OCI-LY7 (cell line): Measurements from ENCODE around the gene MED26. TPM values are rescaled to one million over a fixed set of nuclear protein-coding genes. Genes with fewer than 3 reads are reported as not detected.

ENCODE experiments used
- BruUV-seq: library from RNA; stranded (reverse); fragments of 400-500 nt; replicated peaks from 2 replicates; lab custom pipeline; 2021; lab: Mats Ljungman, UMichigan
- CTCF ChIA-PET: fragments of 300-600 bp; sonication (Branson Sonifier 250); formaldehyde crosslinking; loops from one replicate; lab custom pipeline; 2022; ENCODE audit warnings: antibody characterized with exemption; ENCODE audit not compliant: unreplicated experiment; lab: Charles Lee
- POLR2A ChIA-PET: fragments of 300-600 bp; sonication (Branson Sonifier 250); formaldehyde crosslinking; loops from one replicate; lab custom pipeline; 2022; ENCODE audit warnings: antibody characterized with exemption; lab: Charles Lee
- DNase-seq: peaks from one replicate; pipeline ENCODE4 v3.0.0-alpha.2; 2015; ENCODE audit warnings: low spot score
- H2AFZ ChIP-seq: fragments of 200-600 bp; sonication (generic), shearing (Covaris generic); 2 replicates; pipeline ENCODE4 v1.6.1; 2014; ENCODE audit warnings: mild to moderate bottlenecking, antibody characterized with exemption, low read length, moderate library complexity
- H3K27ac ChIP-seq: fragments of 200-600 bp; sonication (generic); 2 replicates; pipeline ENCODE4 v1.5.1; 2014; ENCODE audit warnings: mixed run types, low read depth, mild to moderate bottlenecking, moderate library complexity, low read length, inconsistent platforms; ENCODE audit not compliant: poor library complexity, severe bottlenecking
- H3K36me3 ChIP-seq: fragments of 200-600 bp; sonication (generic); 2 replicates; pipeline ENCODE4 v1.6.1; 2014; ENCODE audit warnings: mild to moderate bottlenecking, antibody characterized with exemption, low read length, moderate library complexity, mixed read lengths; ENCODE audit not compliant: insufficient read depth
- H3K4me1 ChIP-seq: fragments of 200-600 bp; sonication (generic); 2 replicates; pipeline ENCODE4 v1.5.1; 2014; ENCODE audit warnings: mild to moderate bottlenecking, low read length; ENCODE audit not compliant: insufficient read depth, poor library complexity, severe bottlenecking
- H3K4me2 ChIP-seq: fragments of 200-600 bp; sonication (generic); 2 replicates; pipeline ENCODE4 v1.6.1; 2014; ENCODE audit warnings: mild to moderate bottlenecking, low read length
- H3K4me3 ChIP-seq: fragments of 200-600 bp; sonication (generic); 2 replicates; pipeline ENCODE4 v1.5.1; 2014; ENCODE audit warnings: mild to moderate bottlenecking, low read depth, low read length; ENCODE audit not compliant: poor library complexity, severe bottlenecking
- H3K79me2 ChIP-seq: fragments of 200-600 bp; sonication (generic); 2 replicates; pipeline ENCODE4 v1.6.1; 2016; ENCODE audit warnings: low read depth, mild to moderate bottlenecking, low read length, moderate library complexity, mixed read lengths; ENCODE audit not compliant: insufficient read depth
- H3K9me2 ChIP-seq: fragments of 200-600 bp; sonication (generic); 2 replicates; pipeline ENCODE4 v1.6.1; 2016; ENCODE audit warnings: mild to moderate bottlenecking, low read length, mixed read lengths; ENCODE audit not compliant: insufficient read depth
- H3K9me3 ChIP-seq: fragments of 200-600 bp; sonication (generic); 2 replicates; pipeline ENCODE4 v1.6.1; 2014; ENCODE audit warnings: mild to moderate bottlenecking, mixed run types, low read length, mixed read lengths
- H4K20me1 ChIP-seq: fragments of 200-600 bp; sonication (generic); 2 replicates; pipeline ENCODE4 v1.6.1; 2014; ENCODE audit warnings: mild to moderate bottlenecking, antibody characterized with exemption, low read length, moderate library complexity, mixed read lengths; ENCODE audit not compliant: insufficient read depth
- CTCF ChIP-seq: fragments of 200-600 bp; sonication (generic); conservative IDR thresholded peaks from 2 replicates; pipeline ENCODE4 v1.5.1; 2014; ENCODE audit warnings: mild to moderate bottlenecking, antibody characterized with exemption, low read length, moderate library complexity, mixed read lengths
- EZH2phosphoT487 ChIP-seq: fragments of 200-600 bp; sonication (generic); IDR thresholded peaks from 2 replicates; pipeline ENCODE4 v1.6.1; 2018; ENCODE audit warnings: low read depth, borderline replicate concordance, mild to moderate bottlenecking, mixed run types, antibody characterized with exemption, low read length, moderate library complexity, mixed read lengths
- intact Hi-C: fragments of 100-400 bp; cut with micrococcal nuclease; formaldehyde crosslinking; loops from one replicate; pipeline ENCODE4 v1.10.0; 2022; ENCODE audit not compliant: unreplicated experiment
- total RNA-seq, 2 experiments: library from RNA; depleted of rRNA in 1 of 2; stranded (reverse); fragments of >200 nt in 1 of 2; shearing (Covaris generic) in 1 of 2; gene quantifications; 2 replicates each; pipeline ENCODE4 v1.2.3, GENCODE V29; 2014 to 2022

MED26 gene
- total RNA-seq, 2 experiments from 2014 or later = 19.4 to 26.8 TPM

- no peak for DNase-seq
- Histone ChIP-seq H3K4me1 (no peaks in the 10 kb centered on the region), H2AFZ (no peak overlapping the region), H3K9me2 (no peaks in the 10 kb centered on the region), H4K20me1 (no peaks in the 10 kb centered on the region; the same call in 1 of the 2 replicates), H3K36me3 (peaks cover 97% of the 10 kb centered on the region), H3K9me3 (no peaks in the 10 kb centered on the region), H3K4me3 (no peak overlapping the region), H3K4me2 (no peak overlapping the region), H3K79me2 (peaks cover 9% of the 10 kb centered on the region; the same call in 1 of the 2 replicates), H3K27ac (no peak overlapping the region)
- CTCF ChIA-PET = no interaction called here
- intact Hi-C loops = no loop called here
- TF ChIP-seq CTCF (no peak), EZH2phosphoT487 (no peak)
- no TSS peak for BruUV-seq
- POLR2A ChIA-PET = no interaction called here
Measured at GRCh38 chr19:16650821-16651220, 22.8 kb upstream of the MED26 start.

GRCh38 chr19:16649734-16650133 lies 21.7 kb upstream of the MED26 start:
- peaks cover 4% of the 10 kb centered on the region; the same call in 1 of the 2 replicates for H3K79me2 ChIP-seq
- no peak overlapping the region for H3K27ac ChIP-seq
- no peak overlapping the region for H3K4me3 ChIP-seq
- BruUV-seq = no TSS peak
- H4K20me1 ChIP-seq = no peaks in the 10 kb centered on the region
- POLR2A ChIA-PET = no interaction called here
- H3K9me3 ChIP-seq = no peaks in the 10 kb centered on the region
- no peaks in the 10 kb centered on the region for H3K4me1 ChIP-seq
- H2AFZ ChIP-seq = no peak overlapping the region
- TF ChIP-seq CTCF (no peak), EZH2phosphoT487 (no peak)
- no peaks in the 10 kb centered on the region for H3K9me2 ChIP-seq
- DNase-seq = no peak
- CTCF ChIA-PET = no interaction called here
- H3K4me2 ChIP-seq = no peak overlapping the region
- intact Hi-C loops = no loop called here
- peaks cover 97% of the 10 kb centered on the region for H3K36me3 ChIP-seq

- Histone ChIP-seq H3K4me3 (no peak overlapping the region), H4K20me1 (no peaks in the 10 kb centered on the region), H3K4me1 (no peaks in the 10 kb centered on the region), H3K36me3 (peaks cover 97% of the 10 kb centered on the region), H3K9me3 (no peaks in the 10 kb centered on the region), H3K9me2 (no peaks in the 10 kb centered on the region), H3K27ac (no peak overlapping the region), H3K4me2 (no peak overlapping the region), H3K79me2 (peaks cover 13% of the 10 kb centered on the region; the same call in 1 of the 2 replicates), H2AFZ (no peak overlapping the region)
- DNase-seq = no peak
- intact Hi-C loops = no loop called here
- ChIA-PET CTCF (no interaction called here), POLR2A (no interaction called here)
- BruUV-seq = no TSS peak
- TF ChIP-seq CTCF (no peak), EZH2phosphoT487 (no peak)
Measured at GRCh38 chr19:16645140-16645539, 17.1 kb upstream of the MED26 start.
